Sigmoid colon (tissue), 7 donors: ENCODE data around the gene WASF2. TPM values are rescaled to one million over a fixed set of nuclear protein-coding genes. Genes with fewer than 3 reads are reported as not detected.
A peak's percentile ranks its signal among the peaks of the same experiment; 100 is the strongest.

ENCODE experiments used
- DNase-seq: peaks from one replicate; pipeline ENCODE4 v3.0.0-alpha.2; 2019
- H3K27ac ChIP-seq, 4 donors: fragments of 200-600 bp; sonication (generic); one replicate each; pipeline ENCODE4 v1.5.1; 2016 to 2019; ENCODE audit warnings: mild to moderate bottlenecking in 1 of 4
- H3K27me3 ChIP-seq, 3 donors: fragments of 200-600 bp; sonication (generic); one replicate each; pipeline ENCODE4 v1.5.1; 2019; ENCODE audit warnings: mild to moderate bottlenecking in 1 of 3
- H3K36me3 ChIP-seq, 4 donors: fragments of 200-600 bp; sonication (generic); one replicate each; pipeline ENCODE4 v1.5.1; 2016 to 2019
- H3K4me1 ChIP-seq, 4 donors: fragments of 200-600 bp; sonication (generic); one replicate each; pipeline ENCODE4 v1.5.1; 2017 to 2019
- H3K4me3 ChIP-seq, 4 donors: fragments of 200-600 bp; sonication (generic); one replicate each; pipeline ENCODE4 v1.5.1; 2017 to 2019; ENCODE audit warnings: mild to moderate bottlenecking in 2 of 4, moderate library complexity in 1 of 4
- H3K9me3 ChIP-seq, 4 donors: fragments of 200-600 bp in 3 of 4; sonication (generic) in 3 of 4; one replicate each; pipeline versions ENCODE4 v1.5.1 to v1.6.1; 2013 to 2019
- EP300 ChIP-seq, 4 donors: sonication (generic); formaldehyde crosslinking; IDR thresholded peaks; one replicate each; pipeline ENCODE4 v1.6.1; 2017; ENCODE audit warnings: antibody characterized with exemption in 4 of 4
- POLR2A ChIP-seq, 2 donors: fragments of 450-650 bp; IDR thresholded peaks; one replicate each; pipeline ENCODE4 v1.6.1; 2016; ENCODE audit warnings: antibody characterized with exemption in 2 of 2, mild to moderate bottlenecking in 2 of 2, moderate library complexity in 2 of 2
- POLR2AphosphoS5 ChIP-seq, 4 donors: sonication (generic); formaldehyde crosslinking; IDR thresholded peaks; one replicate each; pipeline ENCODE4 v1.6.1; 2017; ENCODE audit warnings: antibody characterized with exemption in 4 of 4
- WGBS, 2 donors: extraction: QIAGEN DNeasy Blood & Tissue Kit; methylation state at CpG; one replicate each; pipeline ENCODE4 v1.1.7; 2013; 5-methylcytosine and 5-hydroxymethylcytosine counted together
- intact Hi-C: fragments of 100-400 bp; cut with DNase I; formaldehyde crosslinking; loops from one replicate; pipeline ENCODE4 v1.15.1; 2023
- polyA plus RNA-seq, 3 donors: library from polyadenylated mRNA; stranded (reverse); fragments of 200-250 nt; gene quantifications; one replicate each; pipeline ENCODE4 v1.2.3, GENCODE V29; 2013
- total RNA-seq, 4 donors: library from RNA; depleted of rRNA; stranded (reverse); fragments of >200 nt; gene quantifications; one replicate each; pipeline ENCODE4 v1.1.0, GENCODE V29; 2016
- TF ChIP-seq, protein P1 (sequence below), 4 experiments: fragments of 450-650 bp in 3 of 4; fragments of 200-600 bp in 1 of 4; IDR thresholded peaks; one replicate each; pipeline ENCODE4 v1.5.1; 2016 to 2019; ENCODE audit warnings: antibody characterized with exemption in 4 of 4, mild to moderate bottlenecking in 3 of 4, moderate library complexity in 2 of 4
- donor health status: healthy with polysubstance abuse.
- donor health status: Bipolar disorder and iron deficiency.
- donor health status: healthy.

The WASF2 gene
- total and polyA plus RNA-seq, 7 donors: 30.0 to 69.6 (median 56.9) TPM

DNA sequence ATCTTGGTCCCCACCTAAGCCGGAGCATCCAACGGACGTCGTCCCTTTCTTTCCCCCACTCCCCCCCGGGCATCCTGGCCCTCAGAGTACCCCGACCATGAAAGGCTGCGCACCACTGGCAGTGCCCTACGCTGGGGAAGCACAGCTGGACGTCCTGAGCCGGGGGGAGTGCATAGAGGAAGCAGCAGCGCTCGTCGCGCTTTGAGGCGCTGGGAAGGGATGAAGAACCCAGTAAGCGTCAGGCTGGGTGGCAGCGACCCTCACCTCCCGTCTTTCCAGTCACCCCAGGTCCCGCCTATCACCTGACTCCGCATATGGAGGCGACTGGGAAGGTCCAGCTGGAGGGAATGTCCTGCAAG, 128.9 kb downstream of the WASF2 start:
- Histone ChIP-seq H3K9me3 (no peaks in the 10 kb centered on the region), H3K27me3 (no peaks in the 10 kb centered on the region), H3K4me3 (peak overlapping the region in 1 of 4 donors; percentile 45), H3K27ac (no peak overlapping the region), H3K36me3 (peaks cover 22 to 77% (median 47%) of the 10 kb centered on the region in 4 donors), H3K4me1 (peaks cover 0 to 36% (median 30%) of the 10 kb centered on the region in 4 donors)
- WGBS, 2 donors: 83 to 90% methylated on average over 21 of the region's 21 CpGs
- intact Hi-C loops: no loop called here
- no peak for DNase-seq
- TF ChIP-seq POLR2AphosphoS5 (IDR thresholded peaks at IDR 0.05) (no peak), EP300 (IDR thresholded peaks at IDR 0.05) (no peak), POLR2A (IDR thresholded peaks at IDR 0.05) (no peak)
- TF ChIP-seq, protein P1, sequence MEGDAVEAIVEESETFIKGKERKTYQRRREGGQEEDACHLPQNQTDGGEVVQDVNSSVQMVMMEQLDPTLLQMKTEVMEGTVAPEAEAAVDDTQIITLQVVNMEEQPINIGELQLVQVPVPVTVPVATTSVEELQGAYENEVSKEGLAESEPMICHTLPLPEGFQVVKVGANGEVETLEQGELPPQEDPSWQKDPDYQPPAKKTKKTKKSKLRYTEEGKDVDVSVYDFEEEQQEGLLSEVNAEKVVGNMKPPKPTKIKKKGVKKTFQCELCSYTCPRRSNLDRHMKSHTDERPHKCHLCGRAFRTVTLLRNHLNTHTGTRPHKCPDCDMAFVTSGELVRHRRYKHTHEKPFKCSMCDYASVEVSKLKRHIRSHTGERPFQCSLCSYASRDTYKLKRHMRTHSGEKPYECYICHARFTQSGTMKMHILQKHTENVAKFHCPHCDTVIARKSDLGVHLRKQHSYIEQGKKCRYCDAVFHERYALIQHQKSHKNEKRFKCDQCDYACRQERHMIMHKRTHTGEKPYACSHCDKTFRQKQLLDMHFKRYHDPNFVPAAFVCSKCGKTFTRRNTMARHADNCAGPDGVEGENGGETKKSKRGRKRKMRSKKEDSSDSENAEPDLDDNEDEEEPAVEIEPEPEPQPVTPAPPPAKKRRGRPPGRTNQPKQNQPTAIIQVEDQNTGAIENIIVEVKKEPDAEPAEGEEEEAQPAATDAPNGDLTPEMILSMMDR (IDR thresholded peaks at IDR 0.05): no peak

- no peak for DNase-seq
- H3K27ac ChIP-seq: no peak overlapping the region
- peaks cover 24 to 83% (median 53%) of the 10 kb centered on the region in 4 donors for H3K36me3 ChIP-seq
- TF ChIP-seq POLR2A (IDR thresholded peaks at IDR 0.05) (no peak), POLR2AphosphoS5 (IDR thresholded peaks at IDR 0.05) (no peak), EP300 (IDR thresholded peaks at IDR 0.05) (no peak)
- TF ChIP-seq, protein P1 (IDR thresholded peaks at IDR 0.05): no peak
- intact Hi-C loops: no loop called here
- peak overlapping the region in 3 of 4 donors; percentile 28 to 45 (median 40) for H3K4me3 ChIP-seq
- WGBS, 2 donors: 30 to 46% methylated on average over 71 of the region's 71 CpGs
- no peaks in the 10 kb centered on the region for H3K27me3 ChIP-seq
- H3K9me3 ChIP-seq: no peaks in the 10 kb centered on the region
- peaks cover 0 to 36% (median 30%) of the 10 kb centered on the region in 4 donors for H3K4me1 ChIP-seq
These were observed 129.6 kb downstream of the WASF2 start for GRCh38 chr1:27360159-27361043.

GRCh38 chr1:27359822-27360158, 130.2 kb downstream of the WASF2 start:
- H3K36me3 ChIP-seq: peaks cover 24 to 89% (median 58%) of the 10 kb centered on the region in 4 donors
- H3K4me1 ChIP-seq: peaks cover 0 to 31% (median 25%) of the 10 kb centered on the region in 4 donors
- 62 to 68% methylated on average over 9 of the region's 9 CpGs for WGBS, 2 donors

DNA sequence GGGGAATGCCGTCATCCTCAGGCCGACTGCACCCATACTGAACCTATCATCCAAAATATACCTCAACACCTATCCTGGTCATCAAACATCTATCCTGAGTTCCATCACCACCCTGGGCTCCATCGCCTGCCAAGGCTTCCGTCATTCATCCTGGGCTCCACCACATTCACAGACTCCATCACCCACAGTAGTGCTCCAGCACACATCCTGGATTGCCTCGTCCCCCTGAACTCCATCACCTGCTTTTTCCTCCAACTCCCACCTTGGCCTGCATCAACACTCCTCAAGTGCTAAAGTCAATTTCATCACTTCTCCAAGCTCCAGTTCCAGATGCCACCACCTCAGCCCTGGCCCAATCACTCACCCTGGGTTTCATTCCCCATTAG, 131.0 kb downstream of the WASF2 start:
- Histone ChIP-seq H3K9me3 (no peaks in the 10 kb centered on the region), H3K4me3 (no peak overlapping the region), H3K27me3 (no peaks in the 10 kb centered on the region), H3K36me3 (peaks cover 24 to 85% (median 58%) of the 10 kb centered on the region in 4 donors), H3K4me1 (peaks cover 0 to 22% (median 18%) of the 10 kb centered on the region in 4 donors), H3K27ac (no peak overlapping the region)
- intact Hi-C loops: loop anchor here (5.0 kb wide), 2 partner anchors 37 to 57 kb away; partner anchors contain the start of gene TMEM222
- no peak for DNase-seq
- TF ChIP-seq POLR2A (IDR thresholded peaks at IDR 0.05) (no peak), EP300 (IDR thresholded peaks at IDR 0.05) (no peak), POLR2AphosphoS5 (IDR thresholded peaks at IDR 0.05) (no peak)
- TF ChIP-seq, protein P1 (IDR thresholded peaks at IDR 0.05): no peak
- 97% methylated on average over 5 of the region's 5 CpGs for WGBS, 2 donors

More at GRCh38 chr1:27359822-27360158, 130.2 kb downstream of the WASF2 start:
- H3K27ac ChIP-seq: no peak overlapping the region
- DNase-seq: no peak
- no peak for TF ChIP-seq POLR2A (IDR thresholded peaks at IDR 0.05)
- TF ChIP-seq, protein P1 (IDR thresholded peaks at IDR 0.05): no peak
- no peak for TF ChIP-seq POLR2AphosphoS5 (IDR thresholded peaks at IDR 0.05)
- no peak for TF ChIP-seq EP300 (IDR thresholded peaks at IDR 0.05)
- no peak overlapping the region for H3K4me3 ChIP-seq
- H3K9me3 ChIP-seq: no peaks in the 10 kb centered on the region
- no peaks in the 10 kb centered on the region for H3K27me3 ChIP-seq
- intact Hi-C loops: loop anchor here (5.0 kb wide), 2 partner anchors 37 to 57 kb away; partner anchors contain the start of gene TMEM222
